OCI-LY3 (cell line): Measurements from ENCODE around the gene CIAPIN1.

Source experiments
- H2AFZ ChIP-seq: fragments of 200-600, 300-600 bp; shearing (Covaris generic); 2 replicates; pipeline ENCODE4 v1.6.0; 2014; ENCODE audit warnings: antibody characterized with exemption, low read depth, low read length
- H3K27ac ChIP-seq: fragments of 200-600, 300-600 bp; sonication (generic); 2 replicates; pipeline ENCODE4 v1.5.1; 2014; ENCODE audit warnings: mild to moderate bottlenecking, low read length, moderate library complexity, mixed read lengths
- H3K27me3 ChIP-seq: fragments of 200-600, 300-600 bp; sonication (generic); 2 replicates; pipeline ENCODE4 v1.6.1; 2014; ENCODE audit warnings: low read depth, low read length, mixed read lengths
- H3K36me3 ChIP-seq: fragments of 200-600, 300-600 bp; sonication (generic); replicated peaks from 2 replicates; pipeline ENCODE3; 2014; ENCODE audit warnings: low read depth, low read length, mixed read lengths
- H3K4me1 ChIP-seq: fragments of 300-600, 200-600 bp; sonication (generic); 2 replicates; pipeline ENCODE4 v1.6.1; 2014; ENCODE audit warnings: low read length, mixed read lengths
- H3K4me2 ChIP-seq: fragments of 200-600, 300-600 bp; sonication (generic); 2 replicates; pipeline ENCODE4 v1.6.1; 2014; ENCODE audit warnings: low read length, mixed read lengths
- H3K4me3 ChIP-seq: fragments of 300-600, 200-600 bp; sonication (generic); 2 replicates; pipeline ENCODE4 v1.5.1; 2014; ENCODE audit warnings: antibody characterized with exemption, mild to moderate bottlenecking, low read length, moderate library complexity
- H3K79me2 ChIP-seq: fragments of 300-600, 200-600 bp; shearing (Covaris generic); 2 replicates; pipeline ENCODE4 v1.6.1; 2014; ENCODE audit warnings: mild to moderate bottlenecking, low read length, mixed read lengths
- H3K9ac ChIP-seq: fragments of 300-600, 200-600 bp; shearing (Covaris generic); 2 replicates; pipeline ENCODE4 v1.6.0; 2014; ENCODE audit warnings: mild to moderate bottlenecking, low read length, moderate library complexity
- H3K9me3 ChIP-seq: fragments of 200-600, 300-600 bp; shearing (Covaris generic); 2 replicates; pipeline ENCODE4 v1.6.1; 2014; ENCODE audit warnings: low read length, mixed read lengths; ENCODE audit not compliant: insufficient read depth
- H4K20me1 ChIP-seq: fragments of 200-600, 300-600 bp; sonication (generic); 2 replicates; pipeline ENCODE4 v1.6.1; 2016; ENCODE audit warnings: low read length, mixed read lengths; ENCODE audit not compliant: insufficient read depth
- CTCF ChIP-seq: fragments of 200-600, 300-600 bp; sonication (generic); IDR thresholded peaks from 2 replicates; pipeline ENCODE4 v1.5.1; 2014; ENCODE audit warnings: antibody characterized with exemption, low read length, low read depth
- EZH2phosphoT487 ChIP-seq: fragments of 200-600 bp; shearing (Covaris generic); IDR thresholded peaks from 2 replicates; pipeline ENCODE4 v1.6.1; 2018; ENCODE audit warnings: antibody characterized with exemption, mixed run types, low read depth

The CIAPIN1 gene

GRCh38 chr16:57485916-57486857, 39.0 kb upstream of the CIAPIN1 start, which contains the start of gene DOK4:
Gene DOK4 (minus strand): TSS chr16:57486493. CDS start chr16:57479507, 6,986 bp downstream.
- no peak within 1 kb of the TSS for H3K27ac ChIP-seq
- H3K36me3 ChIP-seq = no peaks in the 10 kb centered on the region
- peak within 1 kb of the TSS; percentile 92 for H3K4me2 ChIP-seq
- H3K4me1 ChIP-seq = peaks cover 17% of the 10 kb centered on the region
- H2AFZ ChIP-seq = peak within 1 kb of the TSS; percentile 93
- H4K20me1 ChIP-seq = 0 out of 2 replicates have a peak, but pooled peaks cover 3% of the 10 kb centered on the region
- H3K4me3 ChIP-seq = peak within 1 kb of the TSS; percentile 78
- no peaks in the 10 kb centered on the region for H3K79me2 ChIP-seq
- H3K9ac ChIP-seq = peak within 1 kb of the TSS; percentile 29
- H3K27me3 ChIP-seq = peaks cover 38% of the 10 kb centered on the region
- no peaks in the 10 kb centered on the region for H3K9me3 ChIP-seq
- TF ChIP-seq EZH2phosphoT487 (no peak), CTCF (no peak)

- H2AFZ ChIP-seq = no peak overlapping the region
- H3K9ac ChIP-seq = 0 out of 2 replicates have a peak overlapping the region, but pooled peaks have one; percentile 29
- peak overlapping the region; percentile 92 for H3K4me2 ChIP-seq
- H4K20me1 ChIP-seq = 0 out of 2 replicates have a peak, but pooled peaks cover 3% of the 10 kb centered on the region
- no peak overlapping the region for H3K27ac ChIP-seq
- no peaks in the 10 kb centered on the region for H3K36me3 ChIP-seq
- no peaks in the 10 kb centered on the region for H3K79me2 ChIP-seq
- H3K27me3 ChIP-seq = peaks cover 43% of the 10 kb centered on the region
- no peak for TF ChIP-seq EZH2phosphoT487
- peak overlapping the region; percentile 78 for H3K4me3 ChIP-seq
- H3K4me1 ChIP-seq = peaks cover 17% of the 10 kb centered on the region
- H3K9me3 ChIP-seq = no peaks in the 10 kb centered on the region
Observed at GRCh38 chr16:57485091-57485915, 38.1 kb upstream of the CIAPIN1 start.

GRCh38 chr16:57484515-57485005, 37.4 kb upstream of the CIAPIN1 start:
- peaks cover 17% of the 10 kb centered on the region for H3K4me1 ChIP-seq
- H3K27ac ChIP-seq = no peak overlapping the region
- no peaks in the 10 kb centered on the region for H3K36me3 ChIP-seq
- no peak for TF ChIP-seq EZH2phosphoT487
- no peak for TF ChIP-seq CTCF
- H3K79me2 ChIP-seq = no peaks in the 10 kb centered on the region
- 0 out of 2 replicates have a peak, but pooled peaks cover 3% of the 10 kb centered on the region for H4K20me1 ChIP-seq
- no peak overlapping the region for H3K4me3 ChIP-seq
- no peak overlapping the region for H3K9ac ChIP-seq
- H3K4me2 ChIP-seq = no peak overlapping the region
- H3K9me3 ChIP-seq = no peaks in the 10 kb centered on the region
- H3K27me3 ChIP-seq = peaks cover 40% of the 10 kb centered on the region
- H2AFZ ChIP-seq = no peak overlapping the region

- TF ChIP-seq EZH2phosphoT487 (no peak), CTCF (no peak)
- no peaks in the 10 kb centered on the region for H3K36me3 ChIP-seq
- no peak overlapping the region for H2AFZ ChIP-seq
- H3K4me2 ChIP-seq = no peak overlapping the region
- H3K4me3 ChIP-seq = no peak overlapping the region
- H3K79me2 ChIP-seq = no peaks in the 10 kb centered on the region
- H3K27me3 ChIP-seq = peaks cover 43% of the 10 kb centered on the region
- H3K9ac ChIP-seq = no peak overlapping the region
- no peaks in the 10 kb centered on the region for H3K9me3 ChIP-seq
- no peak overlapping the region for H3K27ac ChIP-seq
- H3K4me1 ChIP-seq = peaks cover 23% of the 10 kb centered on the region
- 0 out of 2 replicates have a peak, but pooled peaks cover 3% of the 10 kb centered on the region for H4K20me1 ChIP-seq
Observed at GRCh38 chr16:57483725-57484514, 36.7 kb upstream of the CIAPIN1 start.
